ENCODE data around the gene CD36.

- no peak for TF ChIP-seq SPI1 (IDR thresholded peaks at IDR 0.05; ENCODE audit: low read depth, low read length)
- no peak for TF ChIP-seq POLR2AphosphoS5 (IDR thresholded peaks at IDR 0.05; ENCODE audit: low read depth, low read length)
These were observed 31.3 kb upstream of the CD36 start for GRCh38 chr7:80607136-80607535.

Data from GM12891 (cell line).